Measurements from ENCODE around the gene ACSL3.
A peak's percentile ranks its signal among the peaks of the same experiment; 100 is the strongest.
"Not testable (repeated sequence)": the region's sequence is repeated elsewhere in the genome, so short reads cannot be mapped to it uniquely, and the experiment has no call there.

The ACSL3 gene

GRCh38 chr2:222854773-222855700, 5.8 kb upstream of the ACSL3 start:
- no peak for DNase-seq

- DNase-seq = peak in 1 of 2 experiments; percentile 27
Measured at GRCh38 chr2:222859786-222860612, 837 bp upstream of the ACSL3 start.

GRCh38 chr2:222861411-222862105, 722 bp downstream of the ACSL3 start:
- DNase-seq = no peak

GRCh38 chr2:222862106-222862908, 1.5 kb downstream of the ACSL3 start:
- no peak for DNase-seq

- DNase-seq = no peak
Measured at GRCh38 chr2:222862909-222863544, 2.2 kb downstream of the ACSL3 start.

- no peak for DNase-seq
Measured at GRCh38 chr2:222864296-222864695, 3.5 kb downstream of the ACSL3 start.

- no peak for DNase-seq
Measured at GRCh38 chr2:222865301-222865700, 4.5 kb downstream of the ACSL3 start.

- DNase-seq = no peak
Measured at GRCh38 chr2:222866358-222866960, 5.6 kb downstream of the ACSL3 start.

- not testable (repeated sequence) for DNase-seq
Measured at GRCh38 chr2:222868560-222869251, 7.9 kb downstream of the ACSL3 start.

- no peak for DNase-seq
Measured at GRCh38 chr2:222869252-222869560, 8.4 kb downstream of the ACSL3 start.

GRCh38 chr2:222871291-222871690, 10.5 kb downstream of the ACSL3 start:
- no peak for DNase-seq

GRCh38 chr2:222872551-222872950, 11.7 kb downstream of the ACSL3 start:
- DNase-seq = no peak

- no peak for DNase-seq
Measured at GRCh38 chr2:222875482-222875881, 14.6 kb downstream of the ACSL3 start.

- no peak for DNase-seq
Measured at GRCh38 chr2:222876947-222877346, 16.1 kb downstream of the ACSL3 start.

- no peak for DNase-seq
Measured at GRCh38 chr2:222877556-222878300, 16.9 kb downstream of the ACSL3 start.

- no peak for DNase-seq
Measured at GRCh38 chr2:222878301-222878876, 17.6 kb downstream of the ACSL3 start.

GRCh38 chr2:222878877-222879603, 18.2 kb downstream of the ACSL3 start:
- no peak for DNase-seq

GRCh38 chr2:222879604-222879933, 18.7 kb downstream of the ACSL3 start:
- no peak for DNase-seq

GRCh38 chr2:222882484-222882928, 21.7 kb downstream of the ACSL3 start:
- no peak for DNase-seq
